ENCODE results near the gene AKAP1. TPM values are rescaled to one million over a fixed set of nuclear protein-coding genes. Genes with fewer than 3 reads are reported as not detected.

Gene AKAP1
- total and polyA plus RNA-seq, 2 of the 8 experiments (the other 6 are each of a cell fraction or from before 2014, with no cell fraction given), result 120 to 156 TPM

DNA sequence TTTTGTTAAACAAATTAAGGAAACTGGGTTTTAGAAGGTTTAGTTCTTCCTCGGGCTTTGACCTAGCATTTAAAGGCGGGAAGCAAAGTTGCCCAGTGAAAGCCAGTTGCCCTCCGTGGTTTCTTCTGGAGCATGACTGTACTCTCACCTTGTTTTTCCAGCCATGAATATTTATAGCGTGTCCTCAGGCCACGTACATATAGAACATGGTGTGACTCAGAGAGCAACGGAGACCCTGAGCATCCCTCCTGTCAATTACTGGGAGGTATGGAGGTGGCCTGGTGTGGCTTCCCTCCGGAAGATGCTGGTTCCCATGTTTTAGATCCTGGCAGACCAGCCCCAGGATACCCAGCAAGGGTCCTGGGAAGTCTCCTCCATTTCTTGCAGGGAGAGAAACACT is 48.4 kb downstream of the AKAP1 start:
- no peaks in the 10 kb centered on the region for H3K79me2 ChIP-seq (ENCODE audit: control insufficient read depth in 1 of 2, insufficient read depth in 2 of 2, low read length in 2 of 2)
- no peak overlapping the region for H2BK5ac ChIP-seq (ENCODE audit: low read depth, low read length)
- ChIA-PET CTCF (ENCODE audit: partially characterized antibody) (interaction anchor here (0.6 to 1.6 kb wide), 9 partner anchors 15 to 672 kb away, joined by 3 to 5 read pairs (median 3); no protein-coding TSS in a partner anchor), POLR2A (ENCODE audit: partially characterized antibody) (no interaction called here)
- H3K9me3 ChIP-seq (ENCODE audit: insufficient read depth in 2 of 2, low read depth in 1 of 2, low read length in 1 of 2), result no peaks in the 10 kb centered on the region
- no peaks in the 10 kb centered on the region for H3K27me3 ChIP-seq (replicated peaks in 1 of 4; ENCODE audit: control insufficient read depth in 3 of 4, extremely low read depth in 1 of 4, insufficient read depth in 3 of 4, low read length in 3 of 4)
- peaks cover 0 to 8% (median 3%) of the 10 kb centered on the region in 4 experiments; a peak in 6 of 7 replicates for H3K4me1 ChIP-seq (replicated peaks in 1 of 4; ENCODE audit: control insufficient read depth in 3 of 4, insufficient read depth in 4 of 4, low read length in 3 of 4)
- peak overlapping the region; percentile 8; the same call in 1 of the 2 replicates for H2BK20ac ChIP-seq (ENCODE audit: low read length)
- WGBS, 2 experiments (ENCODE audit: extremely low coverage in 1 of 2, insufficient coverage in 1 of 2, insufficient read length in 1 of 2, insufficient replicate concordance in 2 of 2, low coverage in 1 of 2, low lambda C conversion rate in 2 of 2, missing lambda C conversion rate in 1 of 2), result 71% methylated on average over 7 of the region's 7 CpGs; no CpG with 5 or more reads in 1 of the 2 experiments
- no peak overlapping the region for H3K4ac ChIP-seq (replicated peaks; ENCODE audit: insufficient read length, low read depth, low read length)
- H3K56ac ChIP-seq (replicated peaks; ENCODE audit: insufficient read length, low read depth, low read length), result no peak overlapping the region
- H3K4me2 ChIP-seq (ENCODE audit: insufficient read depth in 1 of 2, low read depth in 2 of 2, low read length in 2 of 2), result no peak overlapping the region
- no peak overlapping the region for H4K91ac ChIP-seq (replicated peaks; ENCODE audit: insufficient read length, low read length)
- H2BK12ac ChIP-seq (ENCODE audit: low read depth, low read length), result no peak overlapping the region
- H2BK15ac ChIP-seq (ENCODE audit: low read length), result no peak overlapping the region
- H3K18ac ChIP-seq (ENCODE audit: extremely low read depth, low read length), result no peak overlapping the region
- FAIRE-seq (no peak), DNase-seq (ENCODE audit: low read depth in 1 of 2, low spot score in 2 of 2) (no peak)
- no peaks in the 10 kb centered on the region for H4K20me1 ChIP-seq (replicated peaks in 1 of 2; ENCODE audit: control insufficient read depth in 1 of 2, insufficient read depth in 2 of 2, low read length in 2 of 2)
- H2BK120ac ChIP-seq (replicated peaks; ENCODE audit: low read depth, low read length), result no peak overlapping the region
- no peak overlapping the region for H3K27ac ChIP-seq (ENCODE audit: low read depth, low read length)
- no peak overlapping the region for H3K4me3 ChIP-seq (ENCODE audit: extremely low read depth in 1 of 4, insufficient read depth in 2 of 4, low read depth in 3 of 4, low read length in 4 of 4)
- H3K79me1 ChIP-seq (ENCODE audit: low read depth, low read length), result no peaks in the 10 kb centered on the region
- H3K23ac ChIP-seq (ENCODE audit: insufficient read length), result no peak overlapping the region
- no peak overlapping the region for H4K8ac ChIP-seq (ENCODE audit: extremely low read depth, insufficient read depth, low read length)
- H3K23me2 ChIP-seq (ENCODE audit: low read depth, low read length), result no peaks in the 10 kb centered on the region
- H2AFZ ChIP-seq (ENCODE audit: low read length), result no peak overlapping the region
- H2AK5ac ChIP-seq (ENCODE audit: low read depth, low read length), result no peak overlapping the region
- H3K36me3 ChIP-seq (ENCODE audit: control insufficient read depth in 2 of 4, insufficient read depth in 4 of 4, low read length in 3 of 4), result no peaks in the 10 kb centered on the region
- no peak overlapping the region for H4K5ac ChIP-seq (ENCODE audit: insufficient read length, low read depth, low read length)
- TF ChIP-seq, protein P1, sequence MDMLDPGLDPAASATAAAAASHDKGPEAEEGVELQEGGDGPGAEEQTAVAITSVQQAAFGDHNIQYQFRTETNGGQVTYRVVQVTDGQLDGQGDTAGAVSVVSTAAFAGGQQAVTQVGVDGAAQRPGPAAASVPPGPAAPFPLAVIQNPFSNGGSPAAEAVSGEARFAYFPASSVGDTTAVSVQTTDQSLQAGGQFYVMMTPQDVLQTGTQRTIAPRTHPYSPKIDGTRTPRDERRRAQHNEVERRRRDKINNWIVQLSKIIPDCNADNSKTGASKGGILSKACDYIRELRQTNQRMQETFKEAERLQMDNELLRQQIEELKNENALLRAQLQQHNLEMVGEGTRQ (IDR thresholded peaks at IDR 0.05; ENCODE audit: low read length), result no peak
- TF ChIP-seq KDM5A (IDR thresholded peaks at IDR 0.05; ENCODE audit: low read length), result no peak
- TF ChIP-seq, protein P2, sequence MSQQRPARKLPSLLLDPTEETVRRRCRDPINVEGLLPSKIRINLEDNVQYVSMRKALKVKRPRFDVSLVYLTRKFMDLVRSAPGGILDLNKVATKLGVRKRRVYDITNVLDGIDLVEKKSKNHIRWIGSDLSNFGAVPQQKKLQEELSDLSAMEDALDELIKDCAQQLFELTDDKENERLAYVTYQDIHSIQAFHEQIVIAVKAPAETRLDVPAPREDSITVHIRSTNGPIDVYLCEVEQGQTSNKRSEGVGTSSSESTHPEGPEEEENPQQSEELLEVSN (IDR thresholded peaks at IDR 0.05), result 0 out of 2 replicates have a peak, but pooled peaks have one; percentile 42
- H3K14ac ChIP-seq (ENCODE audit: insufficient read length), result no peak overlapping the region
- H3K9ac ChIP-seq (replicated peaks in 1 of 4; ENCODE audit: extremely low read depth in 1 of 4, low read depth in 3 of 4, low read length in 3 of 4), result no peak overlapping the region

All from H1 (cell line).